H9 (cell line): Measurements from ENCODE around the gene UST. TPM values are rescaled to one million over a fixed set of nuclear protein-coding genes. Genes with fewer than 3 reads are reported as not detected.

Experiments used
- DNase-seq: peaks from one replicate; pipeline ENCODE4 v3.0.0-alpha.2; 2017
- H2AFZ ChIP-seq: one replicate; pipeline ENCODE4 v1.6.1; 2013; ENCODE audit warnings: mild to moderate bottlenecking, low read length, control low read depth, moderate library complexity
- H2AK5ac ChIP-seq: 2 replicates; pipeline ENCODE4 v1.6.1; 2013; ENCODE audit warnings: low read length, control low read depth, mixed read lengths; ENCODE audit not compliant: insufficient read length
- H2BK120ac ChIP-seq: one replicate; pipeline ENCODE4 v1.6.1; 2013; ENCODE audit warnings: low read depth, mild to moderate bottlenecking, low read length, control low read depth, inconsistent platforms; ENCODE audit not compliant: poor library complexity, severe bottlenecking
- H2BK12ac ChIP-seq: 2 replicates; pipeline ENCODE4 v1.6.1; 2013; ENCODE audit warnings: low read length, control low read depth, mixed read lengths, low read depth; ENCODE audit not compliant: insufficient read length
- H2BK15ac ChIP-seq: 2 replicates; pipeline ENCODE4 v1.6.1; 2013; ENCODE audit warnings: low read depth, low read length, control low read depth
- H2BK20ac ChIP-seq: one replicate; pipeline ENCODE4 v1.6.1; 2013; ENCODE audit warnings: low read depth, mild to moderate bottlenecking, low read length, control low read depth, inconsistent platforms; ENCODE audit not compliant: poor library complexity, severe bottlenecking
- H2BK5ac ChIP-seq: 2 replicates; pipeline ENCODE4 v1.6.1; 2013; ENCODE audit warnings: low read length, control low read depth, mixed read lengths; ENCODE audit not compliant: insufficient read length
- H3K14ac ChIP-seq: 2 replicates; pipeline ENCODE4 v1.6.1; 2013; ENCODE audit warnings: low read length, control low read depth; ENCODE audit not compliant: insufficient read depth
- H3K18ac ChIP-seq: 2 replicates; pipeline ENCODE4 v1.6.1; 2013; ENCODE audit warnings: low read depth, mild to moderate bottlenecking, mixed read lengths, low read length, control low read depth; ENCODE audit not compliant: insufficient read length
- H3K23ac ChIP-seq: 2 replicates; pipeline ENCODE4 v1.6.1; 2013; ENCODE audit warnings: low read length, control low read depth, mixed read lengths, low read depth; ENCODE audit not compliant: insufficient read length
- H3K23me2 ChIP-seq: 2 replicates; pipeline ENCODE4 v1.6.1; 2013; ENCODE audit warnings: low read depth, mild to moderate bottlenecking, mixed read lengths, low read length, control low read depth; ENCODE audit not compliant: insufficient read length, poor library complexity, severe bottlenecking
- H3K27ac ChIP-seq: 2 replicates; pipeline ENCODE4 v1.5.1; 2013; ENCODE audit warnings: low read length, control low read depth, mixed read lengths, low read depth; ENCODE audit not compliant: insufficient read length
- H3K27me3 ChIP-seq: 2 replicates; pipeline ENCODE4 v1.6.1; 2013; ENCODE audit warnings: low read length, control low read depth, inconsistent platforms; ENCODE audit not compliant: insufficient read depth
- H3K4ac ChIP-seq: 2 replicates; pipeline ENCODE4 v1.6.1; 2013; ENCODE audit warnings: low read depth, mild to moderate bottlenecking, control low read depth, inconsistent platforms, low read length, moderate library complexity
- H3K4me1 ChIP-seq: 2 replicates; pipeline ENCODE4 v1.6.1; 2013; ENCODE audit warnings: low read length, control low read depth, inconsistent platforms; ENCODE audit not compliant: insufficient read depth
- H3K4me2 ChIP-seq: 2 replicates; pipeline ENCODE4 v1.6.1; 2013; ENCODE audit warnings: low read length, control low read depth, mixed read lengths; ENCODE audit not compliant: insufficient read length, insufficient read depth
- H3K56ac ChIP-seq: 2 replicates; pipeline ENCODE4 v1.6.1; 2013; ENCODE audit warnings: low read depth, mild to moderate bottlenecking, mixed read lengths, low read length, control low read depth; ENCODE audit not compliant: insufficient read length
- H3K79me1 ChIP-seq: 2 replicates; pipeline ENCODE4 v1.6.1; 2013; ENCODE audit warnings: low read depth, mild to moderate bottlenecking, moderate library complexity, low read length, control low read depth, inconsistent platforms; ENCODE audit not compliant: insufficient read depth, poor library complexity, severe bottlenecking
- H3K79me2 ChIP-seq: 2 replicates; pipeline ENCODE4 v1.6.1; 2013; ENCODE audit warnings: low read length, control low read depth, inconsistent platforms; ENCODE audit not compliant: insufficient read depth
- H3K9ac ChIP-seq: 2 replicates; pipeline ENCODE4 v1.6.1; 2013; ENCODE audit warnings: low read length, control low read depth, mixed read lengths; ENCODE audit not compliant: insufficient read length; ENCODE audit errors: extremely low read depth
- H3K9me3 ChIP-seq: one replicate; pipeline ENCODE4 v1.6.1; 2013; ENCODE audit warnings: low read depth, low read length, inconsistent platforms; ENCODE audit not compliant: control insufficient read depth
- H3T11ph ChIP-seq: one replicate; pipeline ENCODE4 v1.6.1; 2013; ENCODE audit warnings: mild to moderate bottlenecking, low read length, control low read depth, inconsistent platforms
- H4K20me1 ChIP-seq: one replicate; pipeline ENCODE4 v1.6.1; 2013; ENCODE audit not compliant: control insufficient read depth, insufficient read length, insufficient read depth
- H4K5ac ChIP-seq: 2 replicates; pipeline ENCODE4 v1.6.1; 2013; ENCODE audit warnings: low read depth, mild to moderate bottlenecking, mixed read lengths, low read length, control low read depth; ENCODE audit not compliant: insufficient read length
- H4K8ac ChIP-seq: replicated peaks from 2 replicates; pipeline ENCODE4 v1.6.1; 2013; ENCODE audit warnings: low read length, control low read depth, mixed read lengths, low read depth; ENCODE audit not compliant: insufficient read length
- H4K91ac ChIP-seq: 2 replicates; pipeline ENCODE4 v1.6.1; 2013; ENCODE audit warnings: low read depth, mild to moderate bottlenecking, moderate library complexity, mixed read lengths, low read length, control low read depth; ENCODE audit not compliant: insufficient read length
- H3K27ac Mint-ChIP-seq, 3 experiments: 2 replicates in 2 of 3; 3 replicates in 1 of 3; pipeline ENCODE4 v1.8.0; 2020 to 2021; ENCODE audit warnings: mixed read lengths in 3 of 3, mild to moderate bottlenecking in 1 of 3, moderate library complexity in 1 of 3
- H3K27me3 Mint-ChIP-seq: 2 replicates; pipeline ENCODE4 v1.8.0; 2021; ENCODE audit warnings: low read depth, mild to moderate bottlenecking, moderate library complexity, mixed read lengths
- H3K36me3 Mint-ChIP-seq, 3 experiments: 2 replicates in 2 of 3; 3 replicates in 1 of 3; pipeline ENCODE4 v1.8.0; 2020 to 2021; ENCODE audit warnings: low read depth in 3 of 3, mixed read lengths in 3 of 3; ENCODE audit not compliant: insufficient read depth in 1 of 3
- H3K4me1 Mint-ChIP-seq, 2 experiments: 2 replicates each; pipeline ENCODE4 v1.8.0; 2020; ENCODE audit warnings: mixed read lengths in 2 of 2
- H3K4me3 Mint-ChIP-seq, 2 experiments: 2 replicates in 1 of 2; 3 replicates in 1 of 2; pipeline ENCODE4 v1.8.0; 2020 to 2021; ENCODE audit warnings: mild to moderate bottlenecking in 2 of 2, mixed read lengths in 2 of 2, moderate library complexity in 1 of 2
- H3K9me3 Mint-ChIP-seq, 2 experiments: 2 replicates in 1 of 2; 3 replicates in 1 of 2; pipeline ENCODE4 v1.8.0; 2020; ENCODE audit warnings: mild to moderate bottlenecking in 2 of 2, mixed read lengths in 2 of 2, moderate library complexity in 1 of 2
- CTCF ChIP-seq: fragments of 200-600 bp; sonication (generic); conservative IDR thresholded peaks from 3 replicates; pipeline ENCODE4 v1.8.0; 2021; ENCODE audit warnings: antibody characterized with exemption, mild to moderate bottlenecking
- WGBS: extraction: QIAGEN DNeasy Blood & Tissue Kit; methylation state at CpG from one replicate; pipeline ENCODE4 v1.1.7; 2013; ENCODE audit warnings: missing lambda C conversion rate, low lambda C conversion rate, mixed read lengths; ENCODE audit not compliant: insufficient read length; ENCODE audit errors: extremely low coverage; 5-methylcytosine and 5-hydroxymethylcytosine counted together
- total RNA-seq: library from RNA; stranded (reverse); gene quantifications from 2 replicates; pipeline ENCODE4 v1.2.1, GENCODE V29; 2021

Gene UST
- total RNA-seq, 1 experiment from 2014 or later = 14.4 TPM

- no peaks in the 10 kb centered on the region for H3K23me2 ChIP-seq
- no peak overlapping the region for H4K91ac ChIP-seq
- no peak overlapping the region for H2BK120ac ChIP-seq
- no peak overlapping the region for H3K18ac ChIP-seq
- H3K9me3 ChIP-seq = no peaks in the 10 kb centered on the region
- no peaks in the 10 kb centered on the region for H3K27me3 ChIP-seq
- H4K8ac ChIP-seq = no peak overlapping the region
- H4K20me1 ChIP-seq = no peaks in the 10 kb centered on the region
- no peak overlapping the region for H3K4me3 Mint-ChIP-seq
- H2BK5ac ChIP-seq = no peak overlapping the region
- H3K14ac ChIP-seq = no peak overlapping the region
- no peak overlapping the region for H4K5ac ChIP-seq
- no peak overlapping the region for H3T11ph ChIP-seq
- no peak overlapping the region for H2BK12ac ChIP-seq
- H3K4me1 Mint-ChIP-seq = peaks cover 37 to 43% of the 10 kb centered on the region in 2 experiments
- H3K56ac ChIP-seq = no peak overlapping the region
- no peak overlapping the region for H3K4me2 ChIP-seq
- no peak overlapping the region for H3K9ac ChIP-seq
- no peak overlapping the region for H3K27ac ChIP-seq
- no peaks in the 10 kb centered on the region for H3K27me3 Mint-ChIP-seq
- no peak for TF ChIP-seq CTCF
- no peaks in the 10 kb centered on the region for H3K79me1 ChIP-seq
- H3K79me2 ChIP-seq = no peaks in the 10 kb centered on the region
- H3K4me1 ChIP-seq = peaks cover 14% of the 10 kb centered on the region; the same call in 1 of the 2 replicates
- no peak overlapping the region; the same call in 1 of the 2 replicates for H3K4ac ChIP-seq
- H2AK5ac ChIP-seq = no peak overlapping the region
- no peak overlapping the region for H2BK20ac ChIP-seq
- no peaks in the 10 kb centered on the region for H3K9me3 Mint-ChIP-seq
- H2AFZ ChIP-seq = no peak overlapping the region
- no CpG with 5 or more reads among the region's 7 CpGs for WGBS
- no peak for DNase-seq
- peaks cover 15 to 19% (median 18%) of the 10 kb centered on the region in 3 experiments for H3K36me3 Mint-ChIP-seq
- no peak overlapping the region for H2BK15ac ChIP-seq
- H3K27ac Mint-ChIP-seq = peak overlapping the region in 1 of 3 experiments; percentile 36; a peak in 1 of 7 replicates
- no peak overlapping the region for H3K23ac ChIP-seq
Observed at GRCh38 chr6:149016716-149017115, 269.9 kb downstream of the UST start.
